ENCODE data around the gene FRMD3.

DNA sequence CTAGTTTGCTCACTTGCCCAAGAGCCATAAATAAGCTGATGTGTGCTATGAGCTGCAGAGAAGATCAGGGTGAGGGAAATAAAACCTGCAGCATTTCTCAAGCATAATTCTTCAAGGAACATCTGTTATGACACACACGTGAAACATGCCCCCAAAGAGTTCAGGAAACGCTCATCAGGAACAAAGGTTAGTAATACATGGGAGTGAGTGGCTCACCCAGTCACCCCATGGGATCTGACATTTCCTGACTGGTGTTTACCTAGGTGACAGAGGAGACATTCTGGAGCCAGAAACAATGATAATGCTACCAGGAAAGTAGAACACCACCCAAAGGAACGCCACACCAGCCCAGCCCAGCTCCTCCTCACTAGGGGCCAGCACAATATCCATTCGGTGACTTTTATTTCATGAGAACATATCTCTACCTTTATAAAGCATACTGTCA is 66.0 kb downstream of the FRMD3 start:
- TF ChIP-seq GATA2 (IDR thresholded peaks at IDR 0.05; ENCODE audit: low read depth, low read length): no peak
- no peak for TF ChIP-seq GATA3 (IDR thresholded peaks at IDR 0.05; ENCODE audit: low read depth, low read length)
